Measurements from ENCODE around the gene SLC24A4.

SLC24A4 gene

GRCh38 chr14:92506231-92506630 lies 183.3 kb downstream of the SLC24A4 start:
- Histone ChIP-seq H3K4me3 (ENCODE audit: low read depth, low read length) (no peak overlapping the region), H3K4me1 (no peaks in the 10 kb centered on the region), H3K27me3 (peaks cover 7% of the 10 kb centered on the region; the same call in 1 of the 2 replicates), H3K36me3 (no peaks in the 10 kb centered on the region), H3K9me3 (no peaks in the 10 kb centered on the region; the same call in 1 of the 2 replicates)
- DNase-seq, result no peak
- no peak for TF ChIP-seq CTCF (IDR thresholded peaks at IDR 0.05; ENCODE audit: low read depth, low read length)

GRCh38 chr14:92507174-92507768 lies 184.3 kb downstream of the SLC24A4 start:
- no peaks in the 10 kb centered on the region for H3K4me1 ChIP-seq
- H3K36me3 ChIP-seq, result no peaks in the 10 kb centered on the region
- H3K9me3 ChIP-seq, result no peaks in the 10 kb centered on the region
- H3K4me3 ChIP-seq (ENCODE audit: low read depth, low read length), result no peak overlapping the region
- peaks cover 7% of the 10 kb centered on the region; the same call in 1 of the 2 replicates for H3K27me3 ChIP-seq
- no peak for TF ChIP-seq CTCF (IDR thresholded peaks at IDR 0.05; ENCODE audit: low read depth, low read length)
- DNase-seq, result no peak

GRCh38 chr14:92510972-92511371 lies 188.0 kb downstream of the SLC24A4 start:
- H3K36me3 ChIP-seq, result no peaks in the 10 kb centered on the region
- peak; percentile 12; the same call in 1 of the 2 replicates for TF ChIP-seq CTCF (IDR thresholded peaks at IDR 0.05; ENCODE audit: low read depth, low read length)
- no peaks in the 10 kb centered on the region for H3K4me1 ChIP-seq
- no peak for DNase-seq
- no peaks in the 10 kb centered on the region for H3K9me3 ChIP-seq
- H3K4me3 ChIP-seq (ENCODE audit: low read depth, low read length), result no peak overlapping the region
- peaks cover 37% of the 10 kb centered on the region for H3K27me3 ChIP-seq

GRCh38 chr14:92511453-92512238 lies 188.7 kb downstream of the SLC24A4 start:
- Histone ChIP-seq H3K36me3 (no peaks in the 10 kb centered on the region), H3K4me1 (no peaks in the 10 kb centered on the region), H3K27me3 (peaks cover 44% of the 10 kb centered on the region), H3K4me3 (ENCODE audit: low read depth, low read length) (no peak overlapping the region), H3K9me3 (no peaks in the 10 kb centered on the region)
- no peak for DNase-seq
- TF ChIP-seq CTCF (IDR thresholded peaks at IDR 0.05; ENCODE audit: low read depth, low read length), result no peak

- no peak for DNase-seq
- no peak for TF ChIP-seq CTCF (IDR thresholded peaks at IDR 0.05; ENCODE audit: low read depth, low read length)
- no peak overlapping the region for H3K4me3 ChIP-seq (ENCODE audit: low read depth, low read length)
- H3K4me1 ChIP-seq, result no peaks in the 10 kb centered on the region
- H3K36me3 ChIP-seq, result no peaks in the 10 kb centered on the region
- H3K9me3 ChIP-seq, result no peaks in the 10 kb centered on the region
- H3K27me3 ChIP-seq, result peaks cover 55% of the 10 kb centered on the region
Observed at GRCh38 chr14:92512807-92513203, 189.8 kb downstream of the SLC24A4 start.

Data from BE2C (cell line).